ENCODE measurements around the gene SMARCD1. TPM values are rescaled to one million over a fixed set of nuclear protein-coding genes. Genes with fewer than 3 reads are reported as not detected.

SMARCD1 gene
- total RNA-seq, 2 experiments from 2014 or later = 47.3 to 55.1 TPM

DNA sequence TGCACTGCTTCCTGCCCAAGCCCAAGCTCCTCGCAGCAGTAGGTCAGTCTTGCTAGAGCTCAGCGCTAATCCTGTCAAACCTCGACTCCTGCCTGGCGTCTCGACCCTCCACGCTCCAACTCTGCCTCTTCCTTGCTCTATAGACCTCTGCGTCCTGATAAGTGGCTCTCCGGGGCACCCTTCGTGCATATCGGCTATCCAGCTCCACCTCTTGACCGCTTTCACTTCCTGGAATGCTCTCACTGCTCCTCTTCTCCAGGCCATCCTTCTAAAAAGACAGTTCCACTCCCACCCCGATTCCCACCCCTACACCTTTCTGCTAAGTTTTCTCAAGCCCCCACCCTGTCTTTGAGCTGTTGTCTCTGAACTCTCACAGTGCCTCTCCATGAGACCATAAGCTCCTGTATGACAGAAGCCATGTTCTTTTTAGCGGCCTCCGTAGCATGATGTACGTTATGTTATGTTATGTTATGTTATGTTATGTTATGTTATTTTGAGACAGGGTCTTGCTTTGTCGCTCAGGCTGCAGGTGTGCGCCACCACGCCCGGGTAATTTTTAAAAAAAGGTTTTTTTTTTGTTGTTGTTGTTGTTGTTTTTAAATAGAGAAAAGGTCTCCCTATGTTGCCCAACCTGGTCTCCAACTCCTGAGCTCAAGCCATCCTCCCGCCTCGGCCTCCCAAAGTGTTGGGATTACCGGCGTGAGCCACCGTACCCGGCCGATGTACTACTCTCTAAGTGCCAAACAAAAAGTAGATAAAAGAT lies 27.5 kb downstream of the SMARCD1 start:
- Mint-ChIP-seq H3K9me3 (no peaks in the 10 kb centered on the region), H3K36me3 (ENCODE audit: low read depth) (peaks cover 12% of the 10 kb centered on the region), H3K27me3 (no peaks in the 10 kb centered on the region), H3K4me3 (peak overlapping the region; percentile 95), H3K4me1 (ENCODE audit: low read depth) (peaks cover 37% of the 10 kb centered on the region), H3K27ac (peak overlapping the region; percentile 94)
- ATAC-seq (no peak), DNase-seq (no peak)
- CTCF ChIA-PET = interaction anchor here (0.8 to 5.9 kb wide), 35 partner anchors 10 to 202 kb away, joined by 3 to 57 read pairs (median 10); partner anchors contain the start of genes CERS5, GPD1, LIMA1 and SMARCD1
- intact Hi-C loops (cut with micrococcal nuclease) = loop anchor here (10.0 kb wide), 1 partner anchor 202 kb away; no protein-coding TSS in a partner anchor
- TF ChIP-seq, protein P1, sequence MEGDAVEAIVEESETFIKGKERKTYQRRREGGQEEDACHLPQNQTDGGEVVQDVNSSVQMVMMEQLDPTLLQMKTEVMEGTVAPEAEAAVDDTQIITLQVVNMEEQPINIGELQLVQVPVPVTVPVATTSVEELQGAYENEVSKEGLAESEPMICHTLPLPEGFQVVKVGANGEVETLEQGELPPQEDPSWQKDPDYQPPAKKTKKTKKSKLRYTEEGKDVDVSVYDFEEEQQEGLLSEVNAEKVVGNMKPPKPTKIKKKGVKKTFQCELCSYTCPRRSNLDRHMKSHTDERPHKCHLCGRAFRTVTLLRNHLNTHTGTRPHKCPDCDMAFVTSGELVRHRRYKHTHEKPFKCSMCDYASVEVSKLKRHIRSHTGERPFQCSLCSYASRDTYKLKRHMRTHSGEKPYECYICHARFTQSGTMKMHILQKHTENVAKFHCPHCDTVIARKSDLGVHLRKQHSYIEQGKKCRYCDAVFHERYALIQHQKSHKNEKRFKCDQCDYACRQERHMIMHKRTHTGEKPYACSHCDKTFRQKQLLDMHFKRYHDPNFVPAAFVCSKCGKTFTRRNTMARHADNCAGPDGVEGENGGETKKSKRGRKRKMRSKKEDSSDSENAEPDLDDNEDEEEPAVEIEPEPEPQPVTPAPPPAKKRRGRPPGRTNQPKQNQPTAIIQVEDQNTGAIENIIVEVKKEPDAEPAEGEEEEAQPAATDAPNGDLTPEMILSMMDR (IDR thresholded peaks at IDR 0.05) = no peak
- POLR2A ChIA-PET = interaction anchor here (0.6 to 3.4 kb wide), 19 partner anchors 8 to 300 kb away, joined by 3 to 26 read pairs (median 4); partner anchors contain the start of genes CERS5, GPD1, LIMA1 and RACGAP1

DNA sequence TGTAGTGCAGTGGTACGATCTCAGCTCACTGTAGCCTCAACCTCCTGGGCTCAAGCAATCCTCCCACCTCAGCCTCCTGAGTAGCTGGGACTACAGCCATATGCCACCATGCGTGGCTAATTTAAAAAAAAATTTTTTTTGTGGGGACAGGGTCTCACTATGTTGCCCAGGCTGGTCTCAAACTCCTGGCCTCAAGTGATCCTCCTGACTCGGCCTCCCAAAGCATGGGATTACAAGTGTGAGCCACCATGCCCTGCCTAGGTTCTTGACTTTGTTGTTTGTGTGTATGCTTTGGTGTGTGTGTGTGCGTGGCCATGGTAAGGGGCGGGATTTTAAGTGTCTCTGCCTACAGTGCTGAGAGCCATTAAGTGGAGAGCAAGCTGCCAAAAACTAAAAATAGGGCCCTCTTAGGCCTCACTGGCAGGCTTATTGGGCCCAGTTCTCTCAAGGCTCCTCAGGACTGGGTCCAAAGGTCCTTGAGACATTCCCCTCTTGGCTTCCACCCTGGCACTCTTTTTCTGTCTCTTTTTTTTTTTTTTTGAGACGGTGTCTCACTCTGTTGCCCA lies 32.0 kb downstream of the SMARCD1 start:
- Mint-ChIP-seq H3K9me3 (no peaks in the 10 kb centered on the region), H3K4me3 (no peak overlapping the region), H3K36me3 (ENCODE audit: low read depth) (peaks cover 23% of the 10 kb centered on the region), H3K27ac (peak overlapping the region; percentile 9), H3K27me3 (no peaks in the 10 kb centered on the region), H3K4me1 (ENCODE audit: low read depth) (peaks cover 25% of the 10 kb centered on the region)
- DNase-seq = no peak
- TF ChIP-seq, protein P1 (IDR thresholded peaks at IDR 0.05) = no peak
- POLR2A ChIA-PET = interaction anchor here (1.4 to 1.6 kb wide), 2 partner anchors 8 to 21 kb away, joined by 3 to 4 read pairs; no protein-coding TSS in a partner anchor
- CTCF ChIA-PET = interaction anchor here (0.5 to 2.0 kb wide), 5 partner anchors 16 to 272 kb away, joined by 3 to 8 read pairs (median 4); no protein-coding TSS in a partner anchor
- ATAC-seq = no peak
- intact Hi-C loops (cut with micrococcal nuclease) = loop anchor here (10.0 kb wide), 1 partner anchor 198 kb away; no protein-coding TSS in a partner anchor

DNA sequence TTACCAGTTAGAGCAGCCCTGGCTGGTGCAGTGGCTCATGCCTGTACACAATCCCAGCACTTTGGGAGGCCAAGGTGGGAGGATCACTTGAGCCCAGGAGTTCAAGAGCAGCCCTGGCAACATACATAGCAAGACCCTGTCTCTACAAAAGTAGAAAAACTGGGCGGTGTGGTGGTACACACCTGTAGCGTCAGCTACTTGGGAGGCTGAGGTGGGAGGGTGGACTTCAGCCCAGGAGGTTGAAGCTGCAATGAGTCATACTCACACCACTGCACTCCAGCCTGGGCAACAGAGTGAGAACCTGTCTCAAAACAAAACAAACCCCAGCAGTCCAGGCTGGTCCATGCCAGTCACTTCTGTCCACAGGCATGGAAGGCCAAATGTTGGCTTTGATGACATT lies 34.2 kb downstream of the SMARCD1 start:
- no peak overlapping the region for H3K4me3 Mint-ChIP-seq
- intact Hi-C loops (cut with micrococcal nuclease) = loop anchor here (10.0 kb wide), 1 partner anchor 195 kb away; no protein-coding TSS in a partner anchor
- no peak overlapping the region for H3K27ac Mint-ChIP-seq
- no peak for ATAC-seq
- ChIA-PET POLR2A (no interaction called here), CTCF (interaction anchor here (0.8 to 7.6 kb wide), 4 partner anchors 8 to 81 kb away, joined by 3 to 54 read pairs (median 4); partner anchors contain the start of gene COX14)
- no peak for DNase-seq
- peaks cover 21% of the 10 kb centered on the region for H3K36me3 Mint-ChIP-seq (ENCODE audit: low read depth)
- peaks cover 21% of the 10 kb centered on the region for H3K4me1 Mint-ChIP-seq (ENCODE audit: low read depth)
- TF ChIP-seq, protein P1 (IDR thresholded peaks at IDR 0.05) = no peak
- H3K27me3 Mint-ChIP-seq = no peaks in the 10 kb centered on the region
- no peaks in the 10 kb centered on the region for H3K9me3 Mint-ChIP-seq

DNA sequence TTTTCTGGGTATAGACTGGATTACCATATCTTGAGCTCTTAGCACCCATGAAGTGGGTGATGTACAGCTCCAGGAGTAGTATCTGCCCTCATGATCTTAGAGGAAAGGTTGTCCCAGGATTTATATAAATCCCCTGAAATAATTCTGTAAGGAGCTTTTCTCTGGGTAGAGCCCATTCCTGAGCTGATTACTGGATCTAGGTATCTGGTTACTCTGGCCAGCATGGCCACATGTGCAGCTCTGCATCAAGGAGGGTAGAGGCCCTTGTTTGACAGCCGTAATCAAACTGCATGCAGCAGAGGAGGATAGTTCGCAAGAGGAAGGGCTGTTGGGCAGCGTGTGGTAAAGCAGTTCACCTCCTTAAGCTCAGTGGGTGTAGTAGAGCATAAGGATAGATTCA lies 35.4 kb downstream of the SMARCD1 start:
- ATAC-seq = no peak
- no peak overlapping the region for H3K4me3 Mint-ChIP-seq
- no peak for DNase-seq
- H3K9me3 Mint-ChIP-seq = no peaks in the 10 kb centered on the region
- H3K27me3 Mint-ChIP-seq = no peaks in the 10 kb centered on the region
- POLR2A ChIA-PET = interaction anchor here (0.6 to 1.4 kb wide), 4 partner anchors 8 to 324 kb away, joined by 3 to 4 read pairs (median 4); partner anchors contain the start of gene COX14
- CTCF ChIA-PET = interaction anchor here (1.4 to 7.6 kb wide), 4 partner anchors 9 to 55 kb away, joined by 3 to 54 read pairs (median 6); partner anchors contain the start of gene COX14
- TF ChIP-seq, protein P1 (IDR thresholded peaks at IDR 0.05) = no peak
- intact Hi-C loops (cut with micrococcal nuclease) = no loop called here
- peaks cover 24% of the 10 kb centered on the region for H3K4me1 Mint-ChIP-seq (ENCODE audit: low read depth)
- H3K27ac Mint-ChIP-seq = no peak overlapping the region
- H3K36me3 Mint-ChIP-seq (ENCODE audit: low read depth) = peaks cover 20% of the 10 kb centered on the region
